Measurements from ENCODE around the gene JARID2. TPM values are rescaled to one million over a fixed set of nuclear protein-coding genes. Genes with fewer than 3 reads are reported as not detected.

JARID2 gene
- total and polyA plus RNA-seq, 2 of the 4 experiments (the other 2 are of a cell fraction), result 9.6 to 12.9 TPM

DNA sequence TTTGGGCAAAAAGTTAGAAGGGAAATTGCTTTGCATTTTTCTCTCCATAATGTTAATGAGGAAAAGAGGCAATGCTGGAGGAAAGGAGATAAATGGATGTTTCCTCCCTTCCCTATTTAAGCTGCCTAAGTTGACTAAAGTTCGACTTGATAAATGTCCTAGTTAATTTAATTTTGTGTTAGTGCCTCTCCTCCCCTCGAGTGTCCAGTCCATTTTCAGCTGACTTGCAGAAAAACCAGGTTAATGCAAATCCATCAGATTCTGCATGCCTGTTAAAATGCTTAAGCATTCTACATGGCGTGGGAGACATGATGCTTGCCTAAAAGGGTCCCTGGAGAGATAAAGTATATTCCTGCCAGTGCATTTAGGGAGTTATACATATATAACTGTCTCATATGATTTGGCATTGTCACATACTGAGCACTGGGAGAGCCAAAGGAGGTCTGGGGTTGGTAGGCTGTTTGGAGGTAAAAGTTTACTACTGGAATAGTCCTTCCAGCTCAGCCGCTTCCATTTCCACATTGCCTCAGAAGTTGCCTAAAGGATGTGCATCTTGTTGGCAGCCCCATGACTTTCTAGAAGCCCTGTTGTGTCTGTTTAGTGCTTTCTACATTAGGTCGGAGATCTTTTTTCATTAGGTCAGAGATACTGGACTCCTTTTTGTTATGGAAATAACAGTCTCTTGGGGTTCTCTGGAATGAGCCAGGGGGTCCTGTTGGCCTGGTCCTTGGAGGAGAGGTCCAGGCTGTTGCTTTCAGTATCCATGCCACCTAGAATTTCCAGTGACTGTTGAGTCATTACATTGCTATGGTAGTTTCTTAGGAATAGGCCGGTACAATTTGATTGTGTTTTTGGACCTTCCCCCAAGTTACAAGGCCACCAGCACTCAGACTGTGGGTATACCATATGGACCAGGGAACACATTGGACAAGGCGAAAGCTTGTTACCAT is 30.4 kb downstream of the JARID2 start:
- no TSS peak for BruUV-seq (replicated peaks)
- intact Hi-C loops (cut with micrococcal nuclease), result no loop called here
- H3K9ac ChIP-seq (ENCODE audit: low read depth, low read length), result no peak overlapping the region
- H3K9me3 ChIP-seq (ENCODE audit: control insufficient read depth, insufficient read depth, low read length), result no peaks in the 10 kb centered on the region
- no peak overlapping the region for H3K4ac ChIP-seq (ENCODE audit: low read depth, low read length)
- H3K27me3 ChIP-seq (ENCODE audit: control insufficient read depth, insufficient read depth, low read length), result no peaks in the 10 kb centered on the region
- ATAC-seq (ENCODE audit: low read depth) (peak; percentile 29; the same call in 1 of the 2 replicates), DNase-seq (no peak)
- no peak overlapping the region for H3K23ac ChIP-seq (ENCODE audit: low read depth, low read length)
- no peak overlapping the region for H3K18ac ChIP-seq (ENCODE audit: low read depth, low read length)
- no peak overlapping the region for H4K8ac ChIP-seq (ENCODE audit: low read depth in 2 of 2, low read length in 2 of 2)
- no peak overlapping the region for H4K5ac ChIP-seq (ENCODE audit: low read depth, low read length)
- H2AK9ac ChIP-seq (replicated peaks; ENCODE audit: low read depth, low read length, poor library complexity), result no peak overlapping the region
- H3K79me1 ChIP-seq (ENCODE audit: low read depth in 1 of 2, low read length in 2 of 2), result peaks cover 27 to 81% of the 10 kb centered on the region in 2 experiments
- no peak overlapping the region for H2AK5ac ChIP-seq (ENCODE audit: low read depth, low read length)
- H4K20me1 ChIP-seq (ENCODE audit: insufficient read depth, low read length), result peaks cover 81% of the 10 kb centered on the region
- no peak overlapping the region for H3K56ac ChIP-seq (ENCODE audit: extremely low read depth, insufficient read depth, low read length)
- dilution Hi-C loops (cut with HindIII; ENCODE audit: low sequenced_read_pairs, unreplicated experiment), result no loop called here
- H3K14ac ChIP-seq (replicated peaks; ENCODE audit: low read depth, low read length), result no peak overlapping the region
- H2AFZ ChIP-seq (replicated peaks; ENCODE audit: low read length, poor library complexity), result no peak overlapping the region
- H3K4me2 ChIP-seq (ENCODE audit: low read depth, low read length), result no peak overlapping the region
- H2BK5ac ChIP-seq (ENCODE audit: low read depth, low read length, poor library complexity, severe bottlenecking), result no peak overlapping the region
- no peak overlapping the region for H2BK20ac ChIP-seq (ENCODE audit: low read depth, low read length)
- ChIA-PET CTCF (no interaction called here), POLR2A (ENCODE audit: unreplicated experiment) (no interaction called here)
- no peak overlapping the region for H4K91ac ChIP-seq (ENCODE audit: insufficient read depth, low read depth, low read length)
- no peak overlapping the region for H3K4me3 ChIP-seq (ENCODE audit: insufficient read depth, low read depth, low read length)
- no peak overlapping the region for H3K27ac ChIP-seq (ENCODE audit: insufficient read depth, low read length)
- H3K4me1 ChIP-seq (ENCODE audit: control insufficient read depth, insufficient read depth, low read length), result peaks cover 16% of the 10 kb centered on the region
- peaks cover 6% of the 10 kb centered on the region for H3K9me1 ChIP-seq (ENCODE audit: insufficient read depth, low read length)
- WGBS, 2 experiments (ENCODE audit: extremely low coverage in 2 of 2, insufficient read length in 1 of 2), result 100% methylated on average over 1 of the region's 7 CpGs; no CpG with 5 or more reads in 1 of the 2 experiments
- no peak overlapping the region for H2BK15ac ChIP-seq (ENCODE audit: low read depth, low read length)
- in situ Hi-C loops (cut with MboI; ENCODE audit: low sequenced_read_pairs), result no loop called here
- TF ChIP-seq USF2 (IDR thresholded peaks at IDR 0.05; ENCODE audit: low read depth, low read length) (no peak), MAFK (IDR thresholded peaks at IDR 0.05; ENCODE audit: low read depth, low read length) (peak; percentile 70; the same call in 1 of the 2 replicates)
- no peak overlapping the region for H2BK120ac ChIP-seq (ENCODE audit: low read depth, low read length)
- H3K36me3 ChIP-seq (ENCODE audit: control insufficient read depth, insufficient read depth, low read length), result no peaks in the 10 kb centered on the region; the same call in 1 of the 2 replicates
